Myocyte (in vitro differentiated cells): ENCODE measurements around the gene AKT3. TPM values are rescaled to one million over a fixed set of nuclear protein-coding genes. Genes with fewer than 3 reads are reported as not detected.

Source experiments
- DNase-seq: peaks from one replicate; pipeline ENCODE4 v3.0.0-alpha.2; 2012; ENCODE audit warnings: low read depth
- total RNA-seq: library from RNA; depleted of rRNA; stranded (reverse); fragments of >200 nt; gene quantifications from 2 replicates; pipeline ENCODE4 v1.2.3, GENCODE V29; 2014

AKT3 gene
- total RNA-seq, 1 donor from 2014 or later = 9.4 TPM

GRCh38 chr1:243561588-243562319 lies 288.3 kb downstream of the AKT3 start:
- DNase-seq = no peak

GRCh38 chr1:243559575-243560162 lies 290.4 kb downstream of the AKT3 start:
- DNase-seq = no peak

GRCh38 chr1:243558576-243558975 lies 291.5 kb downstream of the AKT3 start:
- no peak for DNase-seq

GRCh38 chr1:243557866-243558265 lies 292.2 kb downstream of the AKT3 start:
- DNase-seq = no peak

GRCh38 chr1:243554686-243555085 lies 295.4 kb downstream of the AKT3 start:
- DNase-seq = peak; percentile 2

- DNase-seq = no peak
These were observed 297.0 kb downstream of the AKT3 start for GRCh38 chr1:243553090-243553489.

GRCh38 chr1:243550276-243550675 lies 299.8 kb downstream of the AKT3 start:
- peak; percentile 20 for DNase-seq

- DNase-seq = no peak
These were observed 300.3 kb downstream of the AKT3 start for GRCh38 chr1:243549791-243550190.

- peak; percentile 43 for DNase-seq
These were observed 300.9 kb downstream of the AKT3 start for GRCh38 chr1:243549108-243549507.

GRCh38 chr1:243548516-243548915 lies 301.5 kb downstream of the AKT3 start:
- no peak for DNase-seq

- no peak for DNase-seq
These were observed 302.2 kb downstream of the AKT3 start for GRCh38 chr1:243547891-243548290.

GRCh38 chr1:243546457-243546856 lies 303.6 kb downstream of the AKT3 start:
- DNase-seq = no peak

GRCh38 chr1:243543501-243543900 lies 306.5 kb downstream of the AKT3 start:
- no peak for DNase-seq

GRCh38 chr1:243542739-243543415 lies 307.2 kb downstream of the AKT3 start:
- DNase-seq = no peak

GRCh38 chr1:243539636-243540035 lies 310.4 kb downstream of the AKT3 start:
- peak; percentile 5 for DNase-seq

- no peak for DNase-seq
These were observed 315.0 kb downstream of the AKT3 start for GRCh38 chr1:243535014-243535413.

- no peak for DNase-seq
These were observed 320.5 kb downstream of the AKT3 start for GRCh38 chr1:243529512-243529911.

GRCh38 chr1:243528459-243529121 lies 321.5 kb downstream of the AKT3 start:
- DNase-seq = no peak

GRCh38 chr1:243526180-243526579 lies 323.9 kb downstream of the AKT3 start:
- no peak for DNase-seq

GRCh38 chr1:243525085-243525487 lies 325.0 kb downstream of the AKT3 start:
- peak; percentile 49 for DNase-seq

- DNase-seq = no peak
These were observed 326.3 kb downstream of the AKT3 start for GRCh38 chr1:243523766-243524165.

GRCh38 chr1:243520831-243521230 lies 329.2 kb downstream of the AKT3 start:
- peak; percentile 13 for DNase-seq
